Esophagus squamous epithelium (tissue), 4 donors: ENCODE data around the gene PDCD6IP.

Experiments
- POLR2A ChIP-seq, 4 donors: fragments of 450-650 bp; IDR thresholded peaks; one replicate each; pipeline ENCODE4 v1.6.1; 2017; ENCODE audit warnings: antibody characterized with exemption in 4 of 4, mild to moderate bottlenecking in 4 of 4, moderate library complexity in 3 of 4
- TF ChIP-seq, protein P1 (sequence below), 6 experiments: fragments of 450-650 bp in 4 of 6; fragments of 200-600 bp in 2 of 6; sonication (generic) in 2 of 6; IDR thresholded peaks; one replicate each; pipeline ENCODE4 v1.5.1; 2016 to 2019; ENCODE audit warnings: antibody characterized with exemption in 6 of 6, mild to moderate bottlenecking in 4 of 6, moderate library complexity in 4 of 6

DNA sequence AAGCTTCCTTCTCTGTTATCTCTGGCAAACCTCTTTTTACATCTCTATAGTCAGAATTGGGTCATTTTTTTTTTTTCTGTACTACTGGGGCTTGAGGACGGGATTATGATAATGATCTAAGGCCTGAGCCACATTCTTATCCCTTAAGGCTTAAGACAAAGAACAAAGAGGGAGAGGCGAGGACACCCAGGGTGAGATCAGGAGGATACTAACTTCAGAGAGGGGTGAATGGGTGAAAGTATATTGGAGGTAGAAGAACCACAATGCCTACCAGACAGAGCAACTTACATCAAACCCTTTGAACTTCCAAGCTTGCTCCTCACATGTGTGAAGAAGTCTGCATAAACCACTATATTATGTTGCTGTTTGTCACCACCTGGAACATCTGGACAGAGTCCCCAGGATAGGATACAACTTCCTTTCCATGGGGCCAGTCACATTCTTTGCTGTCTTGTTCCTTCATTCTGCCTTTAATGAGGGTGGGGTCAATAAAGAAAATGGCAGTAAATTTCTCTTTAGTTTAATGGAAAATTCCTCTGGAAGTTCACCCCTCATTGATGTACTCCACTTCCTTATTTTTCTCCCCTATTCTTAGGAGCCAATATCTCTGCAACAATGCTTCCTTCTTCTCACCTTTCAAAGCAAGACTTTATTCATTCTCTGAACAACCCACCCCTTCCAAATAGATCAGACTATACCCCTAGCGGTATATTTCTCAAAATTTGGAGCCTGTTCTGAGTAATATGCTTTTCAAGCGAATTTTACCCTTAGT is 9.1 kb upstream of the PDCD6IP start:
- TF ChIP-seq, protein P1, sequence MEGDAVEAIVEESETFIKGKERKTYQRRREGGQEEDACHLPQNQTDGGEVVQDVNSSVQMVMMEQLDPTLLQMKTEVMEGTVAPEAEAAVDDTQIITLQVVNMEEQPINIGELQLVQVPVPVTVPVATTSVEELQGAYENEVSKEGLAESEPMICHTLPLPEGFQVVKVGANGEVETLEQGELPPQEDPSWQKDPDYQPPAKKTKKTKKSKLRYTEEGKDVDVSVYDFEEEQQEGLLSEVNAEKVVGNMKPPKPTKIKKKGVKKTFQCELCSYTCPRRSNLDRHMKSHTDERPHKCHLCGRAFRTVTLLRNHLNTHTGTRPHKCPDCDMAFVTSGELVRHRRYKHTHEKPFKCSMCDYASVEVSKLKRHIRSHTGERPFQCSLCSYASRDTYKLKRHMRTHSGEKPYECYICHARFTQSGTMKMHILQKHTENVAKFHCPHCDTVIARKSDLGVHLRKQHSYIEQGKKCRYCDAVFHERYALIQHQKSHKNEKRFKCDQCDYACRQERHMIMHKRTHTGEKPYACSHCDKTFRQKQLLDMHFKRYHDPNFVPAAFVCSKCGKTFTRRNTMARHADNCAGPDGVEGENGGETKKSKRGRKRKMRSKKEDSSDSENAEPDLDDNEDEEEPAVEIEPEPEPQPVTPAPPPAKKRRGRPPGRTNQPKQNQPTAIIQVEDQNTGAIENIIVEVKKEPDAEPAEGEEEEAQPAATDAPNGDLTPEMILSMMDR (IDR thresholded peaks at IDR 0.05), result no peak
- TF ChIP-seq POLR2A (IDR thresholded peaks at IDR 0.05), result no peak
